Activated naive CD4-positive, alpha-beta T cell treated with anti-CD3 and anti-CD28 coated beads, Interleukin-2, amount 50 U/mL, for 72 hours (primary cell): ENCODE data around the gene NAA16. TPM values are rescaled to one million over a fixed set of nuclear protein-coding genes. Genes with fewer than 3 reads are reported as not detected.
"Not testable (repeated sequence)": the region's sequence is repeated elsewhere in the genome, so short reads cannot be mapped to it uniquely, and the experiment has no call there.

Experiments
- ATAC-seq, 2 donors: fragments of 150-1000 bp; cut with Tn5 transposase; 2 replicates each; pipeline ENCODE4 v1.10.0; 2021; ENCODE audit warnings: mild to moderate bottlenecking in 2 of 2, moderate library complexity in 2 of 2
- DNase-seq, 2 donors: peaks; one replicate each; pipeline ENCODE4 v3.0.0; 2021 to 2022; ENCODE audit warnings: low spot score in 2 of 2
- H3K27ac Mint-ChIP-seq, 2 donors: one replicate each; pipeline ENCODE4 v1.8.0; 2022; ENCODE audit warnings: mild to moderate bottlenecking in 2 of 2, mixed read lengths in 2 of 2
- H3K36me3 Mint-ChIP-seq, 2 donors: one replicate each; pipeline ENCODE4 v1.8.0; 2022; ENCODE audit warnings: mixed read lengths in 2 of 2
- H3K9me3 Mint-ChIP-seq, 2 donors: one replicate each; pipeline ENCODE4 v1.8.0; 2022; ENCODE audit warnings: mixed read lengths in 2 of 2
- total RNA-seq, 2 donors: library from RNA; stranded (reverse); gene quantifications; one replicate each; pipeline ENCODE4 v1.2.3, GENCODE V29; 2022

The NAA16 gene
- 10 to 100 TPM; 31.6 to 41.2 TPM for total RNA-seq

GRCh38 chr13:41310963-41311405 lies at the start of gene NAA16:
NAA16 (plus strand) TSS chr13:41311267; CDS start chr13:41311529, 262 bp downstream.
- DNase-seq (peak; percentile 98 to 99), ATAC-seq (peak; percentile 90 to 95)
- Mint-ChIP-seq H3K27ac (peak within 1 kb of the TSS; percentile 97), H3K36me3 (peaks cover 6% of the 10 kb centered on the region in 2 donors), H3K9me3 (no peaks in the 10 kb centered on the region)

GRCh38 chr13:41263261-41263971 lies 47.7 kb upstream of the NAA16 start, which contains the start of gene MTRF1:
MTRF1 (minus strand) TSS chr13:41263576; CDS start chr13:41260907, 2,669 bp downstream.
- DNase-seq (peak; percentile 76 to 82), ATAC-seq (peak; percentile 94 to 96)
- Mint-ChIP-seq H3K36me3 (peaks cover 16 to 26% of the 10 kb centered on the region in 2 donors), H3K9me3 (peaks cover 2 to 6% of the 10 kb centered on the region in 2 donors), H3K27ac (peak within 1 kb of the TSS; percentile 94 to 99)

GRCh38 chr13:41267106-41267505 lies 44.0 kb upstream of the NAA16 start:
- ATAC-seq (no peak), DNase-seq (no peak)
- Mint-ChIP-seq H3K27ac (no peak overlapping the region), H3K9me3 (peaks cover 11 to 18% of the 10 kb centered on the region in 2 donors), H3K36me3 (peaks cover 23 to 38% of the 10 kb centered on the region in 2 donors)

GRCh38 chr13:41268764-41269163 lies 42.3 kb upstream of the NAA16 start:
- peaks cover 12 to 18% of the 10 kb centered on the region in 2 donors for H3K9me3 Mint-ChIP-seq
- ATAC-seq, result no peak
- peaks cover 15 to 41% of the 10 kb centered on the region in 2 donors for H3K36me3 Mint-ChIP-seq
- H3K27ac Mint-ChIP-seq, result no peak overlapping the region
- peak in 1 of 2 donors; percentile 37 for DNase-seq

- Mint-ChIP-seq H3K36me3 (peaks cover 15 to 35% of the 10 kb centered on the region in 2 donors), H3K27ac (peak overlapping the region; percentile 91 to 94), H3K9me3 (peaks cover 12 to 18% of the 10 kb centered on the region in 2 donors)
- peak; percentile 74 to 75 for ATAC-seq
- peak in 1 of 2 donors; percentile 8 for DNase-seq
Measured at GRCh38 chr13:41271456-41272285, 39.4 kb upstream of the NAA16 start.

GRCh38 chr13:41273831-41274441 lies 37.1 kb upstream of the NAA16 start:
- ATAC-seq (no peak), DNase-seq (no peak)
- H3K27ac Mint-ChIP-seq, result no peak overlapping the region
- H3K36me3 Mint-ChIP-seq, result peaks cover 15 to 18% of the 10 kb centered on the region in 2 donors
- peaks cover 9 to 10% of the 10 kb centered on the region in 2 donors for H3K9me3 Mint-ChIP-seq

- ATAC-seq, result no peak
- DNase-seq, result no peak
- Mint-ChIP-seq H3K27ac (no peak overlapping the region), H3K36me3 (peaks cover 15 to 18% of the 10 kb centered on the region in 2 donors), H3K9me3 (peaks cover 9 to 10% of the 10 kb centered on the region in 2 donors)
Measured at GRCh38 chr13:41274881-41275280, 36.2 kb upstream of the NAA16 start.

GRCh38 chr13:41276824-41277223 lies 34.2 kb upstream of the NAA16 start:
- DNase-seq, result no peak
- Mint-ChIP-seq H3K9me3 (peaks cover 0 to 4% of the 10 kb centered on the region in 2 donors), H3K36me3 (peaks cover 5 to 6% of the 10 kb centered on the region in 2 donors), H3K27ac (no peak overlapping the region)
- peak in 1 of 2 donors; percentile 49 for ATAC-seq

- H3K9me3 Mint-ChIP-seq, ATAC-seq, H3K36me3 Mint-ChIP-seq, DNase-seq, H3K27ac Mint-ChIP-seq: not testable (repeated sequence)
Measured at GRCh38 chr13:41279156-41279555, 31.9 kb upstream of the NAA16 start.

- no peak for ATAC-seq
- no peak for DNase-seq
- Mint-ChIP-seq H3K27ac (no peak overlapping the region), H3K36me3 (peaks cover 4 to 15% of the 10 kb centered on the region in 2 donors), H3K9me3 (peaks cover 3% of the 10 kb centered on the region in 2 donors)
Measured at GRCh38 chr13:41282129-41282571, 28.9 kb upstream of the NAA16 start.

- peaks cover 4 to 14% of the 10 kb centered on the region in 2 donors for H3K9me3 Mint-ChIP-seq
- H3K27ac Mint-ChIP-seq, result no peak overlapping the region
- H3K36me3 Mint-ChIP-seq, result peaks cover 7 to 30% of the 10 kb centered on the region in 2 donors
- no peak for DNase-seq
- ATAC-seq, result no peak
Measured at GRCh38 chr13:41284512-41285288, 26.4 kb upstream of the NAA16 start.

GRCh38 chr13:41286370-41286769 lies 24.7 kb upstream of the NAA16 start:
- no peak overlapping the region for H3K27ac Mint-ChIP-seq
- ATAC-seq (peak; percentile 94 to 96), DNase-seq (no peak)
- peaks cover 5 to 17% of the 10 kb centered on the region in 2 donors for H3K9me3 Mint-ChIP-seq
- H3K36me3 Mint-ChIP-seq, result peaks cover 7 to 32% of the 10 kb centered on the region in 2 donors

- DNase-seq, result no peak
- Mint-ChIP-seq H3K27ac (no peak overlapping the region), H3K36me3 (peaks cover 7 to 40% of the 10 kb centered on the region in 2 donors), H3K9me3 (peaks cover 7 to 20% of the 10 kb centered on the region in 2 donors)
- ATAC-seq, result no peak
Measured at GRCh38 chr13:41289463-41289881, 21.6 kb upstream of the NAA16 start.

- H3K27ac Mint-ChIP-seq, result no peak overlapping the region
- ATAC-seq (no peak), DNase-seq (no peak)
- peaks cover 7 to 20% of the 10 kb centered on the region in 2 donors for H3K9me3 Mint-ChIP-seq
- peaks cover 7 to 28% of the 10 kb centered on the region in 2 donors for H3K36me3 Mint-ChIP-seq
Measured at GRCh38 chr13:41291246-41291645, 19.8 kb upstream of the NAA16 start.

- ATAC-seq (no peak), DNase-seq (no peak)
- Mint-ChIP-seq H3K36me3 (peaks cover 0 to 16% of the 10 kb centered on the region in 2 donors), H3K27ac (no peak overlapping the region), H3K9me3 (peaks cover 3 to 13% of the 10 kb centered on the region in 2 donors)
Measured at GRCh38 chr13:41293272-41293671, 17.8 kb upstream of the NAA16 start.

GRCh38 chr13:41294914-41295313 lies 16.2 kb upstream of the NAA16 start:
- no peak for ATAC-seq

More at GRCh38 chr13:41294914-41295313, 16.2 kb upstream of the NAA16 start:
- Mint-ChIP-seq H3K9me3 (peaks cover 3 to 4% of the 10 kb centered on the region in 2 donors), H3K36me3 (peaks cover 0 to 10% of the 10 kb centered on the region in 2 donors), H3K27ac (no peak overlapping the region)
- no peak for DNase-seq
